ENCODE measurements around the gene ZNF512. TPM values are rescaled to one million over a fixed set of nuclear protein-coding genes. Genes with fewer than 3 reads are reported as not detected.
A peak's percentile ranks its signal among the peaks of the same experiment; 100 is the strongest.
"Not testable (repeated sequence)": the region's sequence is repeated elsewhere in the genome, so short reads cannot be mapped to it uniquely, and the experiment has no call there.

ZNF512 gene
- total RNA-seq, 1 donor from 2014 or later, result 27.4 TPM

GRCh38 chr2:27627963-27628766 lies 45.3 kb downstream of the ZNF512 start:
- peak overlapping the region; percentile 94 for H3K4me3 ChIP-seq (ENCODE audit: low read depth, low read length)
- no peak for TF ChIP-seq CTCF (conservative IDR thresholded peaks at IDR 0.05; ENCODE audit: low read depth, low read length)
- peak; percentile 98 for DNase-seq (ENCODE audit: low read depth)

GRCh38 chr2:27628767-27629709 lies 46.2 kb downstream of the ZNF512 start, which contains the start of the genes CCDC121 and GPN1:
TSS of gene CCDC121 (minus strand) at chr2:27629012. CDS start at chr2:27627799, 1,213 bp downstream.
TSS of gene GPN1 (plus strand) at chr2:27629050. CDS start at chr2:27629059, 9 bp downstream.
- TF ChIP-seq CTCF (conservative IDR thresholded peaks at IDR 0.05; ENCODE audit: low read depth, low read length), result no peak
- H3K4me3 ChIP-seq (ENCODE audit: low read depth, low read length), result peak within 1 kb of the TSS; percentile 94
- DNase-seq (ENCODE audit: low read depth), result peak; percentile 56

- DNase-seq (ENCODE audit: low read depth); H3K4me3 ChIP-seq (ENCODE audit: low read depth, low read length): not testable (repeated sequence)
Measured at GRCh38 chr2:27630257-27630656, 47.4 kb downstream of the ZNF512 start.

GRCh38 chr2:27634291-27634690 lies 51.4 kb downstream of the ZNF512 start:
- DNase-seq (ENCODE audit: low read depth), result no peak
- no peak for TF ChIP-seq CTCF (conservative IDR thresholded peaks at IDR 0.05; ENCODE audit: low read depth, low read length)
- H3K4me3 ChIP-seq (ENCODE audit: low read depth, low read length), result no peak overlapping the region

GRCh38 chr2:27636766-27637165 lies 53.9 kb downstream of the ZNF512 start:
- H3K4me3 ChIP-seq (ENCODE audit: low read depth, low read length), result no peak overlapping the region
- DNase-seq (ENCODE audit: low read depth), result no peak
- TF ChIP-seq CTCF (conservative IDR thresholded peaks at IDR 0.05; ENCODE audit: low read depth, low read length), result no peak

GRCh38 chr2:27638037-27638637 lies 55.3 kb downstream of the ZNF512 start:
- no peak overlapping the region for H3K4me3 ChIP-seq (ENCODE audit: low read depth, low read length)
- no peak for TF ChIP-seq CTCF (conservative IDR thresholded peaks at IDR 0.05; ENCODE audit: low read depth, low read length)
- DNase-seq (ENCODE audit: low read depth), result no peak

GRCh38 chr2:27638709-27639108 lies 55.9 kb downstream of the ZNF512 start:
- no peak overlapping the region for H3K4me3 ChIP-seq (ENCODE audit: low read depth, low read length)
- no peak for DNase-seq (ENCODE audit: low read depth)
- no peak for TF ChIP-seq CTCF (conservative IDR thresholded peaks at IDR 0.05; ENCODE audit: low read depth, low read length)

Data from epithelial cell of proximal tubule (primary cell).